IPS DF 4.7 (cell line): Measurements from ENCODE around the gene CEP19.

Source experiments
- DNase-seq: peaks from one replicate; pipeline ENCODE4 v3.0.0-alpha.2; 2013; ENCODE audit warnings: low spot score; ENCODE audit errors: extremely low read depth

Gene CEP19

GRCh38 chr3:196712514-196713413, 714 bp upstream of the CEP19 start:
- DNase-seq: no peak

- no peak for DNase-seq
Observed at GRCh38 chr3:196708467-196708866, 3.6 kb downstream of the CEP19 start.

GRCh38 chr3:196707566-196707965, 4.5 kb downstream of the CEP19 start:
- DNase-seq: no peak

- DNase-seq: no peak
Observed at GRCh38 chr3:196706731-196707130, 5.3 kb downstream of the CEP19 start.

- no peak for DNase-seq
Observed at GRCh38 chr3:196706327-196706726, 5.7 kb downstream of the CEP19 start.

- DNase-seq: no peak
Observed at GRCh38 chr3:196700801-196701200, 11.2 kb downstream of the CEP19 start.

- no peak for DNase-seq
Observed at GRCh38 chr3:196699749-196700148, 12.3 kb downstream of the CEP19 start.

- DNase-seq: no peak
Observed at GRCh38 chr3:196697270-196697669, 14.8 kb downstream of the CEP19 start.

- no peak for DNase-seq
Observed at GRCh38 chr3:196695849-196696226, 16.2 kb downstream of the CEP19 start.

GRCh38 chr3:196694941-196695848, 16.9 kb downstream of the CEP19 start:
- no peak for DNase-seq

GRCh38 chr3:196694202-196694638, 17.8 kb downstream of the CEP19 start:
- DNase-seq: no peak

- DNase-seq: no peak
Observed at GRCh38 chr3:196691386-196691785, 20.7 kb downstream of the CEP19 start.

- DNase-seq: no peak
Observed at GRCh38 chr3:196689941-196690660, 21.9 kb downstream of the CEP19 start.

- no peak for DNase-seq
Observed at GRCh38 chr3:196688349-196688748, 23.7 kb downstream of the CEP19 start.

GRCh38 chr3:196686436-196686835, 25.6 kb downstream of the CEP19 start:
- DNase-seq: no peak

GRCh38 chr3:196684548-196685407, 27.3 kb downstream of the CEP19 start:
- DNase-seq: peak; percentile 38

- DNase-seq: no peak
Observed at GRCh38 chr3:196677931-196678330, 34.1 kb downstream of the CEP19 start.

GRCh38 chr3:196677353-196677752, 34.7 kb downstream of the CEP19 start:
- DNase-seq: no peak

- DNase-seq: no peak
Observed at GRCh38 chr3:196673632-196674031, 38.4 kb downstream of the CEP19 start.

GRCh38 chr3:196670339-196670738, 41.7 kb downstream of the CEP19 start:
- no peak for DNase-seq
